ENCODE data around the gene IQGAP2. TPM values are rescaled to one million over a fixed set of nuclear protein-coding genes. Genes with fewer than 3 reads are reported as not detected.

Gene IQGAP2
- polyA plus RNA-seq, 1 donor (not counting 4 experiments of a cell fraction or from before 2014, with no cell fraction given), result 0.14 TPM

DNA sequence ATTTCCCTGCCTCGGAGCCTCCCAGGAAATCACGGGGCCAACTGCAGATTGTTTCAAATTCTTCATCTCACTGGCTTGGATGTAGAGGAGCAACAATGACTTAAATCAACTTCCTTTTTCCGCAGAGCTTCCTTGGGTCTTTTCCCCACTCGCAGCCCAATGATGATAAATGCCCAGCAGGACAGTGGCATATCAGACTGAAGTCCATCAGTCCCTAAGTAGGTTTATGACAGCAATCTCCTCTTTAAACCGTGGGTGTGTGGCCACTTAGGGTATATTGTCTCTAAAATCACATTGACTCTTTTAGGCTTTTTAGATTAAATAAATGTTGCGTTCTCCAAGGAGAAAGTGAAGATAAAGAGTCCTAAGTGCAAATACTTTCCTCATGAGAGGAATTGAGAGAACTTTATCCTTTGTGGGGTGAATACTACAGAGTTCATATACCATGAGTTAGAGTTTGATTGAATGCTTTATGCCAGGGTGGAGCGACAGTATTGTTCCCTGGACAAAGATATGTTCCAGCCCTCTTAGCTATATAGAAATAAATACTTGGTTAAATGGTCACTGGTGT is 59.1 kb downstream of the IQGAP2 start:
- no peaks in the 10 kb centered on the region for H3K27me3 ChIP-seq (ENCODE audit: control insufficient read depth, extremely low read depth, insufficient read depth, low read length)
- no peaks in the 10 kb centered on the region for H3K9me3 ChIP-seq (ENCODE audit: control insufficient read depth, low read depth, low read length)
- H3K36me3 ChIP-seq (ENCODE audit: control insufficient read depth in 2 of 2, extremely low read depth in 1 of 2, insufficient read depth in 2 of 2, low read length in 2 of 2), result no peaks in the 10 kb centered on the region
- no peak overlapping the region for H3K9ac ChIP-seq (ENCODE audit: control insufficient read depth, extremely low read depth, insufficient read depth, low read length)
- H3K4me3 ChIP-seq (ENCODE audit: control insufficient read depth in 2 of 3, extremely low read depth in 1 of 3, insufficient read depth in 2 of 3, low read depth in 1 of 3, low read length in 3 of 3), result no peak overlapping the region
- no peaks in the 10 kb centered on the region for H3K4me1 ChIP-seq (ENCODE audit: control insufficient read depth, extremely low read depth, insufficient read depth, low read length)
- dilution Hi-C loops (cut with MboI; ENCODE audit: extremely low pct_ligation_motif_present, low sequenced_read_pairs), result no loop called here
- H3K79me2 ChIP-seq (ENCODE audit: control insufficient read depth, insufficient read depth, low read length), result no peaks in the 10 kb centered on the region
- DNase-seq (ENCODE audit: low read depth, low spot score) (no peak), FAIRE-seq (no peak)
- H3K27ac ChIP-seq (ENCODE audit: control insufficient read depth, insufficient read depth, low read length), result no peak overlapping the region
- no peaks in the 10 kb centered on the region for H3K9me1 ChIP-seq (ENCODE audit: control insufficient read depth, extremely low read depth, insufficient read depth, low read length)
- H2AFZ ChIP-seq (ENCODE audit: control insufficient read depth, low read length), result no peak overlapping the region
- H4K20me1 ChIP-seq (ENCODE audit: control insufficient read depth, extremely low read depth, insufficient read depth, low read length), result no peaks in the 10 kb centered on the region
- TF ChIP-seq, protein P1, sequence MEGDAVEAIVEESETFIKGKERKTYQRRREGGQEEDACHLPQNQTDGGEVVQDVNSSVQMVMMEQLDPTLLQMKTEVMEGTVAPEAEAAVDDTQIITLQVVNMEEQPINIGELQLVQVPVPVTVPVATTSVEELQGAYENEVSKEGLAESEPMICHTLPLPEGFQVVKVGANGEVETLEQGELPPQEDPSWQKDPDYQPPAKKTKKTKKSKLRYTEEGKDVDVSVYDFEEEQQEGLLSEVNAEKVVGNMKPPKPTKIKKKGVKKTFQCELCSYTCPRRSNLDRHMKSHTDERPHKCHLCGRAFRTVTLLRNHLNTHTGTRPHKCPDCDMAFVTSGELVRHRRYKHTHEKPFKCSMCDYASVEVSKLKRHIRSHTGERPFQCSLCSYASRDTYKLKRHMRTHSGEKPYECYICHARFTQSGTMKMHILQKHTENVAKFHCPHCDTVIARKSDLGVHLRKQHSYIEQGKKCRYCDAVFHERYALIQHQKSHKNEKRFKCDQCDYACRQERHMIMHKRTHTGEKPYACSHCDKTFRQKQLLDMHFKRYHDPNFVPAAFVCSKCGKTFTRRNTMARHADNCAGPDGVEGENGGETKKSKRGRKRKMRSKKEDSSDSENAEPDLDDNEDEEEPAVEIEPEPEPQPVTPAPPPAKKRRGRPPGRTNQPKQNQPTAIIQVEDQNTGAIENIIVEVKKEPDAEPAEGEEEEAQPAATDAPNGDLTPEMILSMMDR (optimal IDR thresholded peaks at IDR 0.05 in 1 of 3, IDR thresholded peaks at IDR 0.05 in 1 of 3, conservative IDR thresholded peaks at IDR 0.05 in 1 of 3; ENCODE audit: extremely low read depth in 1 of 3, insufficient read depth in 2 of 3, low read length in 3 of 3), result no peak
- no peak overlapping the region for H3K4me2 ChIP-seq (ENCODE audit: control insufficient read depth, extremely low read depth, insufficient read depth, low read depth, low read length)

DNA sequence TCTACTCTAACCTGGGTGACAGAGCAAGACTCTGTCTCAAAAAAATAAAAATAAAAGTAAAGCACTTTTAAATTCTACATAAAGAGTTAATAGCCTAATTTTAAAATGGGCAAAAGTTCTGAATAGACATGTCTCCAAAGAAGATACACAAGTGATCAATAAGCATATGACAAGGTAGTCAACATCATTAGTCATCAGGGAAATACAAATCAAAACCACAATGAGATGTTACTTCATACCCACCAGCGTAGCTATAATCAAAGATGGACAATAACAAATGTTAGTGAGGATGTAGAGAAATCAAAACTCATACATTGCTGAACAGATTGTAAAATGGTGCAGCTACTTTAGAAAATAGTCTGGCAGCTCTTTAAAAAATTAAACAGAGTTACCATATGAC is 64.1 kb downstream of the IQGAP2 start:
- FAIRE-seq (no peak), DNase-seq (ENCODE audit: low read depth, low spot score) (no peak)
- Histone ChIP-seq H3K36me3 (ENCODE audit: control insufficient read depth in 2 of 2, extremely low read depth in 1 of 2, insufficient read depth in 2 of 2, low read length in 2 of 2) (no peaks in the 10 kb centered on the region), H3K27me3 (ENCODE audit: control insufficient read depth, extremely low read depth, insufficient read depth, low read length) (no peaks in the 10 kb centered on the region), H3K9ac (ENCODE audit: control insufficient read depth, extremely low read depth, insufficient read depth, low read length) (no peak overlapping the region), H2AFZ (ENCODE audit: control insufficient read depth, low read length) (no peak overlapping the region), H3K4me1 (ENCODE audit: control insufficient read depth, extremely low read depth, insufficient read depth, low read length) (no peaks in the 10 kb centered on the region), H3K9me3 (ENCODE audit: control insufficient read depth, low read depth, low read length) (no peaks in the 10 kb centered on the region), H3K4me3 (ENCODE audit: control insufficient read depth in 2 of 3, extremely low read depth in 1 of 3, insufficient read depth in 2 of 3, low read depth in 1 of 3, low read length in 3 of 3) (no peak overlapping the region), H3K27ac (ENCODE audit: control insufficient read depth, insufficient read depth, low read length) (no peak overlapping the region), H4K20me1 (ENCODE audit: control insufficient read depth, extremely low read depth, insufficient read depth, low read length) (no peaks in the 10 kb centered on the region), H3K9me1 (ENCODE audit: control insufficient read depth, extremely low read depth, insufficient read depth, low read length) (no peaks in the 10 kb centered on the region), H3K4me2 (ENCODE audit: control insufficient read depth, extremely low read depth, insufficient read depth, low read depth, low read length) (no peak overlapping the region), H3K79me2 (ENCODE audit: control insufficient read depth, insufficient read depth, low read length) (no peaks in the 10 kb centered on the region)
- TF ChIP-seq EZH2 (IDR thresholded peaks at IDR 0.05; ENCODE audit: low read length), result no peak
- TF ChIP-seq, protein P1 (optimal IDR thresholded peaks at IDR 0.05 in 1 of 3, IDR thresholded peaks at IDR 0.05 in 1 of 3, conservative IDR thresholded peaks at IDR 0.05 in 1 of 3; ENCODE audit: extremely low read depth in 1 of 3, insufficient read depth in 2 of 3, low read length in 3 of 3), result no peak
- dilution Hi-C loops (cut with MboI; ENCODE audit: extremely low pct_ligation_motif_present, low sequenced_read_pairs), result no loop called here

Data from keratinocyte (primary cell).